Breast epithelium (tissue), 4 donors: ENCODE data around the gene AOAH. TPM values are rescaled to one million over a fixed set of nuclear protein-coding genes. Genes with fewer than 3 reads are reported as not detected.
"Not testable (repeated sequence)": the region's sequence is repeated elsewhere in the genome, so short reads cannot be mapped to it uniquely, and the experiment has no call there.

Experiments used
- DNase-seq, 2 donors: peaks; one replicate each; pipeline ENCODE4 v3.0.0-alpha.2; 2019; ENCODE audit warnings: low spot score in 2 of 2
- H3K27ac ChIP-seq, 2 donors: fragments of 200-600 bp; sonication (generic) in 1 of 2; one replicate each; pipeline ENCODE4 v1.5.1; 2016 to 2019; ENCODE audit warnings: mild to moderate bottlenecking in 1 of 2
- H3K27me3 ChIP-seq, 2 donors: fragments of 200-600 bp; sonication (generic) in 1 of 2; one replicate each; pipeline versions ENCODE4 v1.5.1 to v1.6.0; 2017 to 2019; ENCODE audit warnings: control low read depth in 1 of 2, mild to moderate bottlenecking in 1 of 2
- H3K36me3 ChIP-seq: fragments of 200-600 bp; one replicate; pipeline ENCODE4 v1.5.1; 2019
- H3K4me1 ChIP-seq, 2 donors: fragments of 200-600 bp; sonication (generic); one replicate each; pipeline ENCODE4 v1.5.1; 2016 to 2019; ENCODE audit warnings: control low read depth in 1 of 2
- H3K4me3 ChIP-seq, 3 donors: fragments of 200-600 bp; sonication (generic); 1 replicate in 2 of 3; 2 replicates in 1 of 3; pipeline ENCODE4 v1.5.1; 2016 to 2019; ENCODE audit warnings: mild to moderate bottlenecking in 3 of 3, moderate library complexity in 2 of 3
- H3K9me3 ChIP-seq, 2 donors: fragments of 200-600 bp; sonication (generic) in 1 of 2; one replicate each; pipeline ENCODE4 v1.5.1; 2016 to 2019; ENCODE audit warnings: control low read depth in 1 of 2
- CTCF ChIP-seq, 3 donors: fragments of 450-650 bp; IDR thresholded peaks; one replicate each; pipeline ENCODE4 v1.5.1; 2016 to 2017; ENCODE audit warnings: antibody characterized with exemption in 3 of 3, mild to moderate bottlenecking in 3 of 3, moderate library complexity in 3 of 3
- POLR2A ChIP-seq: fragments of 450-650 bp; IDR thresholded peaks from one replicate; pipeline ENCODE4 v1.6.1; 2016; ENCODE audit warnings: antibody characterized with exemption, mild to moderate bottlenecking, moderate library complexity
- POLR2AphosphoS5 ChIP-seq, 3 donors: sonication (generic); formaldehyde crosslinking; IDR thresholded peaks; one replicate each; pipeline ENCODE4 v1.6.1; 2017; ENCODE audit warnings: antibody characterized with exemption in 3 of 3
- intact Hi-C: fragments of 100-400 bp; cut with DNase I; formaldehyde crosslinking; loops from one replicate; pipeline ENCODE4 v1.15.1; 2023; ENCODE audit warnings: low total_unique reads
- total RNA-seq, 3 donors: library from RNA; depleted of rRNA; stranded (reverse); fragments of >200 nt; gene quantifications; one replicate each; pipeline ENCODE4 v1.1.0, GENCODE V29; 2016

The AOAH gene
- total RNA-seq, 3 donors from 2014 or later = 4.6 to 13.3 (median 10.8) TPM

- no peak overlapping the region for H3K27ac ChIP-seq
- H3K4me3 ChIP-seq = no peak overlapping the region
- no peak for DNase-seq
- H3K4me1 ChIP-seq = no peaks in the 10 kb centered on the region
- intact Hi-C loops = no loop called here
- TF ChIP-seq CTCF (IDR thresholded peaks at IDR 0.05) (no peak), POLR2AphosphoS5 (IDR thresholded peaks at IDR 0.05) (no peak), POLR2A (no peak)
- H3K9me3 ChIP-seq = no peaks in the 10 kb centered on the region
- no peaks in the 10 kb centered on the region for H3K36me3 ChIP-seq
- H3K27me3 ChIP-seq = no peaks in the 10 kb centered on the region
These were observed 233.9 kb downstream of the AOAH start for GRCh38 chr7:36490419-36490830.

- H3K27me3 ChIP-seq, H3K4me1 ChIP-seq, DNase-seq, H3K9me3 ChIP-seq, H3K27ac ChIP-seq, H3K36me3 ChIP-seq, H3K4me3 ChIP-seq, intact Hi-C loops: not testable (repeated sequence)
These were observed 235.6 kb downstream of the AOAH start for GRCh38 chr7:36488672-36489071.

- intact Hi-C loops = no loop called here
- Histone ChIP-seq H3K9me3 (no peaks in the 10 kb centered on the region), H3K27me3 (no peaks in the 10 kb centered on the region), H3K4me3 (no peak overlapping the region), H3K4me1 (no peaks in the 10 kb centered on the region), H3K36me3 (no peaks in the 10 kb centered on the region), H3K27ac (no peak overlapping the region)
- no peak for DNase-seq
- TF ChIP-seq POLR2AphosphoS5 (IDR thresholded peaks at IDR 0.05) = no peak
- TF ChIP-seq CTCF (IDR thresholded peaks at IDR 0.05) = peak in 2 of 3 donors; percentile 67 to 80
These were observed 236.4 kb downstream of the AOAH start for GRCh38 chr7:36487756-36488336.

- TF ChIP-seq CTCF (IDR thresholded peaks at IDR 0.05) (no peak), POLR2AphosphoS5 (IDR thresholded peaks at IDR 0.05) (no peak), POLR2A (no peak)
- no peak for DNase-seq
- no peaks in the 10 kb centered on the region for H3K27me3 ChIP-seq
- no peaks in the 10 kb centered on the region for H3K9me3 ChIP-seq
- H3K4me3 ChIP-seq = no peak overlapping the region
- H3K4me1 ChIP-seq = no peaks in the 10 kb centered on the region
- H3K36me3 ChIP-seq = no peaks in the 10 kb centered on the region
- no peak overlapping the region for H3K27ac ChIP-seq
- intact Hi-C loops = no loop called here
These were observed 238.0 kb downstream of the AOAH start for GRCh38 chr7:36486336-36486735.

GRCh38 chr7:36484265-36484664 is 240.0 kb downstream of the AOAH start:
- Histone ChIP-seq H3K4me3 (no peak overlapping the region), H3K4me1 (no peaks in the 10 kb centered on the region), H3K9me3 (peaks cover 0 to 4% of the 10 kb centered on the region in 2 donors), H3K27me3 (no peaks in the 10 kb centered on the region), H3K27ac (no peak overlapping the region), H3K36me3 (no peaks in the 10 kb centered on the region)
- DNase-seq = no peak
- intact Hi-C loops = no loop called here
- no peak for TF ChIP-seq POLR2A
- no peak for TF ChIP-seq POLR2AphosphoS5 (IDR thresholded peaks at IDR 0.05)
- TF ChIP-seq CTCF (IDR thresholded peaks at IDR 0.05) = no peak

GRCh38 chr7:36483853-36484252 is 240.4 kb downstream of the AOAH start:
- H3K36me3 ChIP-seq, DNase-seq, intact Hi-C loops, H3K27me3 ChIP-seq, H3K9me3 ChIP-seq, H3K4me3 ChIP-seq, H3K27ac ChIP-seq, H3K4me1 ChIP-seq: not testable (repeated sequence)
